H1 (cell line): ENCODE results near the gene MBP. TPM values are rescaled to one million over a fixed set of nuclear protein-coding genes. Genes with fewer than 3 reads are reported as not detected.

ENCODE experiments used
- CTCF ChIA-PET: fragments of 300-600 bp; sonication (Branson Sonifier 250); formaldehyde crosslinking; loops from one replicate; lab custom pipeline; 2021; ENCODE audit not compliant: partially characterized antibody; lab: Charles Lee
- POLR2A ChIA-PET: fragments of 300-600 bp; sonication (Branson Sonifier 250); formaldehyde crosslinking; loops from one replicate; lab custom pipeline; 2021; ENCODE audit warnings: inconsistent platforms; ENCODE audit not compliant: partially characterized antibody; lab: Charles Lee
- DNase-seq, 2 experiments: peaks; one replicate each; pipeline versions ENCODE4 v3.0.0 to v3.0.0-alpha.2; 2010 to 2022; ENCODE audit warnings: low spot score in 2 of 2, low read depth in 1 of 2, mixed read lengths in 1 of 2
- FAIRE-seq: peaks from 2 replicates; lab custom pipeline; 2011; peaks lifted over from hg19 to GRCh38; lab: Jason Lieb, UNC
- H2AFZ ChIP-seq: 2 replicates; pipeline ENCODE4 v1.8.1; 2012; ENCODE audit warnings: low read length, inconsistent platforms
- H2AK5ac ChIP-seq: 2 replicates; pipeline ENCODE4 v1.6.1; 2013; ENCODE audit warnings: low read depth, low read length
- H2BK120ac ChIP-seq: replicated peaks from 2 replicates; pipeline ENCODE3; 2013; ENCODE audit warnings: low read depth, low read length, inconsistent platforms
- H2BK12ac ChIP-seq: 2 replicates; pipeline ENCODE4 v1.6.1; 2013; ENCODE audit warnings: low read depth, low read length
- H2BK15ac ChIP-seq: 2 replicates; pipeline ENCODE4 v1.6.1; 2013; ENCODE audit warnings: low read length
- H2BK20ac ChIP-seq: 2 replicates; pipeline ENCODE4 v1.6.1; 2013; ENCODE audit warnings: low read length
- H2BK5ac ChIP-seq: 2 replicates; pipeline ENCODE4 v1.6.1; 2013; ENCODE audit warnings: low read depth, low read length
- H3K14ac ChIP-seq: 2 replicates; pipeline ENCODE4 v1.6.1; 2013; ENCODE audit warnings: inconsistent platforms; ENCODE audit not compliant: insufficient read length
- H3K18ac ChIP-seq: 2 replicates; pipeline ENCODE4 v1.6.1; 2013; ENCODE audit warnings: low read length; ENCODE audit errors: extremely low read depth
- H3K23ac ChIP-seq: 2 replicates; pipeline ENCODE4 v1.6.1; 2013; ENCODE audit warnings: inconsistent platforms; ENCODE audit not compliant: insufficient read length
- H3K23me2 ChIP-seq: 2 replicates; pipeline ENCODE4 v1.6.1; 2013; ENCODE audit warnings: low read depth, low read length
- H3K27ac ChIP-seq: 2 replicates; pipeline ENCODE4 v1.6.1; 2011; ENCODE audit warnings: low read depth, low read length, inconsistent platforms
- H3K27me3 ChIP-seq, 4 experiments: replicated peaks in 1 of 4; 1 replicate in 1 of 4; 2 replicates in 3 of 4; pipeline versions ENCODE4 v1.6.1 to v1.8.1; 2011 to 2013; ENCODE audit warnings: low read length in 3 of 4, mild to moderate bottlenecking in 3 of 4, inconsistent platforms in 2 of 4, mixed read lengths in 2 of 4, moderate library complexity in 1 of 4; ENCODE audit not compliant: control insufficient read depth in 3 of 4, insufficient read depth in 3 of 4; ENCODE audit errors: extremely low read depth in 1 of 4
- H3K36me3 ChIP-seq, 4 experiments: 2 replicates each; pipeline versions ENCODE4 v1.6.1 to v1.8.1; 2011 to 2013; ENCODE audit warnings: mild to moderate bottlenecking in 4 of 4, low read length in 3 of 4, moderate library complexity in 2 of 4, control low read depth in 1 of 4, inconsistent platforms in 1 of 4; ENCODE audit not compliant: insufficient read depth in 4 of 4, control insufficient read depth in 2 of 4
- H3K4ac ChIP-seq: replicated peaks from 2 replicates; pipeline ENCODE3; 2013; ENCODE audit warnings: low read length, low read depth, mixed read lengths, inconsistent platforms; ENCODE audit not compliant: insufficient read length
- H3K4me1 ChIP-seq, 4 experiments: replicated peaks in 1 of 4; 1 replicate in 1 of 4; 2 replicates in 3 of 4; pipeline versions ENCODE4 v1.6.1 to v1.8.1; 2011 to 2013; ENCODE audit warnings: low read length in 3 of 4, inconsistent platforms in 2 of 4, mixed read lengths in 1 of 4; ENCODE audit not compliant: insufficient read depth in 4 of 4, control insufficient read depth in 3 of 4
- H3K4me2 ChIP-seq, 2 experiments: 2 replicates each; pipeline versions ENCODE4 v1.6.1 to v1.8.1; 2011 to 2013; ENCODE audit warnings: low read depth in 2 of 2, low read length in 2 of 2, control low read depth in 1 of 2, inconsistent platforms in 1 of 2, mild to moderate bottlenecking in 1 of 2; ENCODE audit not compliant: insufficient read depth in 1 of 2
- H3K4me3 ChIP-seq, 4 experiments: fragments of 200-600, 300-600 bp in 1 of 4; sonication (generic), shearing (Covaris generic), sonication (Bioruptor Twin) in 1 of 4; 2 replicates each; pipeline versions ENCODE4 v1.5.1 to v1.8.1; 2011 to 2016; ENCODE audit warnings: low read length in 4 of 4, low read depth in 3 of 4, control low read depth in 2 of 4, inconsistent platforms in 2 of 4, mild to moderate bottlenecking in 2 of 4, mixed read lengths in 1 of 4, moderate library complexity in 1 of 4; ENCODE audit not compliant: insufficient read depth in 2 of 4; ENCODE audit errors: extremely low read depth in 1 of 4
- H3K56ac ChIP-seq: replicated peaks from 2 replicates; pipeline ENCODE3; 2013; ENCODE audit warnings: low read depth, mild to moderate bottlenecking, mixed read lengths, low read length, inconsistent platforms; ENCODE audit not compliant: insufficient read length
- H3K79me1 ChIP-seq: 2 replicates; pipeline ENCODE4 v1.6.1; 2013; ENCODE audit warnings: low read depth, low read length, control low read depth
- H3K79me2 ChIP-seq, 2 experiments: 2 replicates each; pipeline versions ENCODE4 v1.6.1 to v1.8.1; 2012 to 2013; ENCODE audit warnings: low read length in 2 of 2, mild to moderate bottlenecking in 2 of 2, inconsistent platforms in 1 of 2; ENCODE audit not compliant: insufficient read depth in 2 of 2, control insufficient read depth in 1 of 2
- H3K9ac ChIP-seq, 4 experiments: replicated peaks in 1 of 4; 1 replicate in 1 of 4; 2 replicates in 3 of 4; pipeline versions ENCODE4 v1.6.1 to v1.8.1; 2011 to 2013; ENCODE audit warnings: low read depth in 3 of 4, low read length in 3 of 4, control low read depth in 2 of 4, mild to moderate bottlenecking in 2 of 4, moderate library complexity in 2 of 4, inconsistent platforms in 1 of 4; ENCODE audit errors: extremely low read depth in 1 of 4
- H3K9me3 ChIP-seq, 2 experiments: 2 replicates each; pipeline versions ENCODE4 v1.6.1 to v1.8.1; 2012 to 2013; ENCODE audit warnings: mild to moderate bottlenecking in 2 of 2, moderate library complexity in 2 of 2, control low read depth in 1 of 2, inconsistent platforms in 1 of 2, low read depth in 1 of 2, low read length in 1 of 2, mixed read lengths in 1 of 2; ENCODE audit not compliant: insufficient read depth in 2 of 2
- H4K20me1 ChIP-seq, 2 experiments: replicated peaks in 1 of 2; 2 replicates each; pipeline versions ENCODE3 to v1.8.1; 2011 to 2013; ENCODE audit warnings: inconsistent platforms in 2 of 2, low read length in 2 of 2, mild to moderate bottlenecking in 1 of 2; ENCODE audit not compliant: insufficient read depth in 2 of 2, control insufficient read depth in 1 of 2
- H4K5ac ChIP-seq: 2 replicates; pipeline ENCODE4 v1.6.1; 2013; ENCODE audit warnings: low read length, low read depth, mixed read lengths, inconsistent platforms; ENCODE audit not compliant: insufficient read length
- H4K8ac ChIP-seq: 2 replicates; pipeline ENCODE4 v1.8.0; 2013; ENCODE audit warnings: mild to moderate bottlenecking, moderate library complexity, low read length, inconsistent platforms; ENCODE audit not compliant: insufficient read depth; ENCODE audit errors: extremely low read depth
- H4K91ac ChIP-seq: replicated peaks from 2 replicates; pipeline ENCODE3; 2013; ENCODE audit warnings: low read length, mixed read lengths, inconsistent platforms; ENCODE audit not compliant: insufficient read length
- CREB1 ChIP-seq: IDR thresholded peaks from 2 replicates; pipeline ENCODE4 v1.6.1; 2012; ENCODE audit warnings: inconsistent platforms
- HDAC2 ChIP-seq, 2 experiments: fragments of 300-600 bp in 1 of 2; sonication (generic) in 1 of 2; IDR thresholded peaks; 2 replicates each; pipeline ENCODE4 v1.6.1; 2011 to 2012; ENCODE audit warnings: low read depth in 2 of 2, low read length in 2 of 2, mild to moderate bottlenecking in 2 of 2, moderate library complexity in 2 of 2, borderline replicate concordance in 1 of 2, inconsistent platforms in 1 of 2
- RAD21 ChIP-seq, 2 experiments: IDR thresholded peaks in 1 of 2; conservative IDR thresholded peaks in 1 of 2; 2 replicates each; pipeline ENCODE4 v1.6.1; 2011; ENCODE audit warnings: low read depth in 2 of 2, low read length in 2 of 2, improper control_type of control experiment in 1 of 2, inconsistent platforms in 1 of 2, mild to moderate bottlenecking in 1 of 2, moderate library complexity in 1 of 2
- SP2 ChIP-seq: IDR thresholded peaks from 2 replicates; pipeline ENCODE4 v1.6.1; 2012; ENCODE audit warnings: mild to moderate bottlenecking, low read length, inconsistent platforms
- TAF1 ChIP-seq: IDR thresholded peaks from 2 replicates; pipeline ENCODE4 v1.6.1; 2011; ENCODE audit warnings: mild to moderate bottlenecking, low read depth, low read length
- YY1 ChIP-seq: IDR thresholded peaks from 2 replicates; pipeline ENCODE4 v1.6.1; 2011; ENCODE audit warnings: low read depth, mild to moderate bottlenecking, low read length
- WGBS, 2 experiments: shearing (Covaris generic) in 1 of 2; methylation state at CpG; one replicate each; pipeline versions ENCODE4 v1.1.6 to v1.1.7; 2013 to 2015; ENCODE audit warnings: low lambda C conversion rate in 2 of 2, mixed read lengths in 2 of 2, inconsistent platforms in 1 of 2, low coverage in 1 of 2, missing lambda C conversion rate in 1 of 2; ENCODE audit not compliant: insufficient replicate concordance in 2 of 2, insufficient coverage in 1 of 2, insufficient read length in 1 of 2; ENCODE audit errors: extremely low coverage in 1 of 2, missing lambda C conversion rate in 1 of 2; 5-methylcytosine and 5-hydroxymethylcytosine counted together
- polyA plus RNA-seq, 7 experiments: library from polyadenylated mRNA; depleted of rRNA in 3 of 7; stranded (reverse) in 5 of 7; unstranded in 2 of 7; fragments of >200 nt in 5 of 7; fragments of 200-250 nt in 2 of 7; gene quantifications; 1 replicate in 5 of 7; 2 replicates in 1 of 7; 4 replicates in 1 of 7; pipeline versions ENCODE4 v1.2.1 to v1.2.3, GENCODE V29; 2011 to 2013; ENCODE audit warnings: missing spikeins in 2 of 7, mixed read lengths in 2 of 7
- total RNA-seq: library from RNA; stranded (reverse); fragmentation: NEBNext Ultra II Directional; extraction: Animal tissue kit (Norgen Biotek cat#: 25700); gene quantifications from 2 replicates; pipeline ENCODE4 v1.2.1, GENCODE V29; 2021
- TF ChIP-seq, protein P1 (sequence below), 3 experiments: IDR thresholded peaks; 1 replicate in 2 of 3; 2 replicates in 1 of 3; pipeline versions ENCODE4 v1.5.1 to v1.6.1; 2011; ENCODE audit warnings: low read length in 3 of 3, mild to moderate bottlenecking in 3 of 3, inconsistent platforms in 2 of 3, low read depth in 1 of 3, moderate library complexity in 1 of 3; ENCODE audit not compliant: insufficient read depth in 1 of 3; ENCODE audit errors: control extremely low read depth in 1 of 3

MBP gene
- total and polyA plus RNA-seq, 2 of the 8 experiments (the other 6 are each of a cell fraction or from before 2014, with no cell fraction given) = 7.7 to 19.2 TPM

GRCh38 chr18:76936877-76937276, 195.7 kb downstream of the MBP start:
- peaks cover 0 to 1% of the 10 kb centered on the region in 2 experiments for H4K20me1 ChIP-seq
- H2BK20ac ChIP-seq = no peak overlapping the region
- H3K27me3 ChIP-seq = no peaks in the 10 kb centered on the region
- H3K18ac ChIP-seq = no peak overlapping the region
- no peaks in the 10 kb centered on the region for H3K9me3 ChIP-seq
- no peak for DNase-seq
- no peak overlapping the region for H3K4me2 ChIP-seq
- no peak overlapping the region for H3K4me3 ChIP-seq
- 93% methylated on average over 11 of the region's 11 CpGs; no CpG with 5 or more reads in 1 of the 2 experiments for WGBS, 2 experiments
- no peak overlapping the region for H3K9ac ChIP-seq
- no peak overlapping the region for H2BK12ac ChIP-seq
- H2AK5ac ChIP-seq = no peak overlapping the region
- H3K14ac ChIP-seq = no peak overlapping the region
- peaks cover 0 to 12% (median 3%) of the 10 kb centered on the region in 4 experiments; a peak in 6 of 8 replicates for H3K36me3 ChIP-seq
- no peak overlapping the region for H2BK15ac ChIP-seq
- ChIA-PET CTCF (interaction anchor here (1.0 to 3.7 kb wide), 8 partner anchors 13 to 134 kb away, joined by 3 to 19 read pairs (median 4); no protein-coding TSS in a partner anchor), POLR2A (no interaction called here)
- H3K56ac ChIP-seq = no peak overlapping the region
- no peak for TF ChIP-seq HDAC2 (IDR thresholded peaks at IDR 0.05; ENCODE audit: borderline replicate concordance in 1 of 2, low read depth in 2 of 2, low read length in 2 of 2)
- no peak for TF ChIP-seq SP2
- TF ChIP-seq YY1 = no peak
- TF ChIP-seq TAF1 = no peak
- peak; percentile 32 to 55 for TF ChIP-seq RAD21 (IDR thresholded peaks at IDR 0.05 in 1 of 2, conservative IDR thresholded peaks at IDR 0.05 in 1 of 2; ENCODE audit: low read depth in 2 of 2, low read length in 2 of 2)
- TF ChIP-seq, protein P1, sequence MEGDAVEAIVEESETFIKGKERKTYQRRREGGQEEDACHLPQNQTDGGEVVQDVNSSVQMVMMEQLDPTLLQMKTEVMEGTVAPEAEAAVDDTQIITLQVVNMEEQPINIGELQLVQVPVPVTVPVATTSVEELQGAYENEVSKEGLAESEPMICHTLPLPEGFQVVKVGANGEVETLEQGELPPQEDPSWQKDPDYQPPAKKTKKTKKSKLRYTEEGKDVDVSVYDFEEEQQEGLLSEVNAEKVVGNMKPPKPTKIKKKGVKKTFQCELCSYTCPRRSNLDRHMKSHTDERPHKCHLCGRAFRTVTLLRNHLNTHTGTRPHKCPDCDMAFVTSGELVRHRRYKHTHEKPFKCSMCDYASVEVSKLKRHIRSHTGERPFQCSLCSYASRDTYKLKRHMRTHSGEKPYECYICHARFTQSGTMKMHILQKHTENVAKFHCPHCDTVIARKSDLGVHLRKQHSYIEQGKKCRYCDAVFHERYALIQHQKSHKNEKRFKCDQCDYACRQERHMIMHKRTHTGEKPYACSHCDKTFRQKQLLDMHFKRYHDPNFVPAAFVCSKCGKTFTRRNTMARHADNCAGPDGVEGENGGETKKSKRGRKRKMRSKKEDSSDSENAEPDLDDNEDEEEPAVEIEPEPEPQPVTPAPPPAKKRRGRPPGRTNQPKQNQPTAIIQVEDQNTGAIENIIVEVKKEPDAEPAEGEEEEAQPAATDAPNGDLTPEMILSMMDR (IDR thresholded peaks at IDR 0.05; ENCODE audit: control extremely low read depth in 1 of 3, insufficient read depth in 1 of 3, low read depth in 1 of 3, low read length in 3 of 3) = peak; percentile 5 to 37 (median 21); a peak in 3 of 4 replicates
- TF ChIP-seq CREB1 = no peak
- no peak overlapping the region for H4K8ac ChIP-seq
- no peak overlapping the region for H2BK5ac ChIP-seq
- H3K23me2 ChIP-seq = no peaks in the 10 kb centered on the region
- H4K5ac ChIP-seq = no peak overlapping the region
- no peak overlapping the region for H3K27ac ChIP-seq
- no peak overlapping the region for H2BK120ac ChIP-seq
- no peaks in the 10 kb centered on the region for H3K4me1 ChIP-seq
- FAIRE-seq = no peak
- no peak overlapping the region for H2AFZ ChIP-seq
- H3K4ac ChIP-seq = no peak overlapping the region
- no peak overlapping the region for H4K91ac ChIP-seq
- no peaks in the 10 kb centered on the region for H3K79me1 ChIP-seq
- H3K79me2 ChIP-seq = no peaks in the 10 kb centered on the region
- no peak overlapping the region for H3K23ac ChIP-seq
